ENCODE measurements around the gene NR5A1. TPM values are rescaled to one million over a fixed set of nuclear protein-coding genes. Genes with fewer than 3 reads are reported as not detected.

NR5A1 gene
- total and polyA plus RNA-seq, 11 donors = 0.04 to 0.14 TPM; not detected in 9

- ATAC-seq = no peak
- 90 to 92% (median 91%) methylated on average over 16 to 40 of the region's 40 CpGs for WGBS, 4 donors
- no peak for TF ChIP-seq CTCF (IDR thresholded peaks at IDR 0.05)
- TF ChIP-seq POLR2A (IDR thresholded peaks at IDR 0.05) = no peak
- no peak overlapping the region for H3K27ac ChIP-seq
- intact Hi-C loops (cut with DNase I) = no loop called here
- H3K36me3 ChIP-seq = no peaks in the 10 kb centered on the region
- H3K4me3 ChIP-seq = no peak overlapping the region
- H3K4me1 ChIP-seq = peaks cover 0 to 23% (median 4%) of the 10 kb centered on the region in 12 donors
- H3K27me3 ChIP-seq = peaks cover 17 to 67% (median 48%) of the 10 kb centered on the region in 9 donors
- DNase-seq = peak in 2 of 5 donors; percentile 18 to 47
- H3K9me3 ChIP-seq = no peaks in the 10 kb centered on the region
These were observed 7.0 kb downstream of the NR5A1 start for GRCh38 chr9:124500028-124500795.

DNA sequence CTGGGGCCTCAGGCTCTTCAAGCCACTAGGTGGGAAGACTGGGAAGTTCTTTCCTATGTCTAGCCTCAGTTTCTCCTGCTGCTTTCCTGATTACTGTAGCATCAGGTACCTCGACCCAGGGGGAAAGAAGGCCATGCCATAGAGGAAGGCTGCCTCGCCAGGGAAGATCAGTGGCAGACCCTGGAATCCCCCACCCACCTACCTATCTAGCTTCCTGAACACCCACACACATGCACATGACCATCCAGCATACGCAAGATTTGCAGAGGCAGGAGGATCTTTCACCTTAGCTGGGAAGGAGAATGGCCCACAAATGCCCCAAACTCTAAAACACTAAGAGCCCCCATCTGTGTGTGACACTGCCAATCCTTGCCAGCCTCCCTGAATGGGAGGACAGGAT lies 8.0 kb downstream of the NR5A1 start:
- peaks cover 0 to 15% (median 2%) of the 10 kb centered on the region in 12 donors for H3K4me1 ChIP-seq
- intact Hi-C loops (cut with DNase I) = no loop called here
- no peaks in the 10 kb centered on the region for H3K9me3 ChIP-seq
- H3K27ac ChIP-seq = no peak overlapping the region
- no peaks in the 10 kb centered on the region for H3K36me3 ChIP-seq
- peaks cover 11 to 62% (median 40%) of the 10 kb centered on the region in 9 donors for H3K27me3 ChIP-seq
- ATAC-seq = no peak
- TF ChIP-seq CTCF (IDR thresholded peaks at IDR 0.05) = no peak
- no peak for TF ChIP-seq POLR2A (IDR thresholded peaks at IDR 0.05)
- H3K4me3 ChIP-seq = no peak overlapping the region
- no peak for DNase-seq
- 83 to 98% (median 89%) methylated on average over 2 to 3 of the region's 3 CpGs for WGBS, 4 donors

DNA sequence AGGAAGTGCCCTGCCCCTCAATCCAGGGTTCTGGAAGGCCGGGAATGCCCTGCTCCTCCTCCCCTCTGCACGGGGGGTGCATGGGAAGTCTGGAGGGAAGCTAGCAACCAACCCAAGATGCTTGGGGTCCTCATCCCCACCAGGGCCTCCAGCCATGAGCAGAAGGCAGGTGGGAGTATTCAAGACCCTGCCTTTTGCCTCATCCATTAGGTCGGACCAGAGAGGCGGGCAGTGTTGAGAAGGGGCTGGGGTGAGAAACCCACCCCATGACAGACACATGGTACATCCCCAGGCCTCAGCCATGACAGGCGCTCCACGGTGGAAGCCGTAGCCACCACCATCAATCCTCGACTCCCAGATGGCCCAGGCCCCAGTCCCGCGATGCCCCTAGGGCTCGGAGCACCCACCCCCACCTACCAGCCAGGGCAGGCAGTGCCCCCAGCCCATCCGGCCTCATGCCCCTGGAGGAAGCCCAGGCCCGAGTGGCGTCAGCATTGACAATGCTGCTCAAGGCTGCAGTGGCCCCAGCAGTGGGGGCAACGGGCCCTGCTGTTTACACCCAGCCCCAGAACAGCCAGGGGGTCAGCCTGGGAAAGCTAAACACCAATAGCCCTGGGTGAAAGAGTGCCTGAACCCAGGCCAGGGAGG lies 8.6 kb downstream of the NR5A1 start:
- TF ChIP-seq CTCF (IDR thresholded peaks at IDR 0.05) = no peak
- TF ChIP-seq POLR2A (IDR thresholded peaks at IDR 0.05) = no peak
- Histone ChIP-seq H3K4me3 (no peak overlapping the region), H3K27me3 (peaks cover 6 to 56% (median 34%) of the 10 kb centered on the region in 9 donors), H3K9me3 (no peaks in the 10 kb centered on the region), H3K27ac (no peak overlapping the region), H3K4me1 (peaks cover 0 to 9% (median 0%) of the 10 kb centered on the region in 12 donors), H3K36me3 (no peaks in the 10 kb centered on the region)
- no peak for ATAC-seq
- intact Hi-C loops (cut with DNase I) = no loop called here
- 65 to 80% (median 74%) methylated on average over 5 to 15 of the region's 15 CpGs for WGBS, 4 donors
- peak in 1 of 5 donors; percentile 36 for DNase-seq

DNA sequence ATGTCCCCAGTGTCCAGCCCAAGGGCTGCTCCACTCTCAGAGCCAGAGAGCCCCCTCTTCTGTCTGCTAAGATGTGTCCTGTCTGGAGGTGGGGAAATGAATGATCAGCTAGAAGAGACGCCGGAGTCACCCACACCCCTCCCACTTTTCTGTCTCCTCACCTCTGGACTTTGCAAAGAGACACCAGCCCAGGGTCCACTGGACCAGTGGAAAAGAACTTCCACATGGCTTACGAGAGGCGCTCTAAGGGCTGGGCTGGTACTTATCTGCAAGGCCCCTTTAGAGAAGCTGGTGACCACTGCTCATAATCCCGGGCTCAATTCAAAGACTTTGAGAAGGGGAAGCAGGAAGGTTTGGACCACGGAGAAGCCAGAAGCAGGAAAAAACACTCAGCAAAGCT lies 9.2 kb downstream of the NR5A1 start:
- TF ChIP-seq CTCF (IDR thresholded peaks at IDR 0.05) (no peak), POLR2A (IDR thresholded peaks at IDR 0.05) (no peak)
- no peak overlapping the region for H3K27ac ChIP-seq
- WGBS, 4 donors = 55 to 71% (median 64%) methylated on average over 6 of the region's 6 CpGs
- no peak for ATAC-seq
- no peak for DNase-seq
- H3K4me1 ChIP-seq = peaks cover 0 to 3% (median 0%) of the 10 kb centered on the region in 12 donors
- no peaks in the 10 kb centered on the region for H3K9me3 ChIP-seq
- no peaks in the 10 kb centered on the region for H3K36me3 ChIP-seq
- H3K27me3 ChIP-seq = peaks cover 3 to 50% (median 28%) of the 10 kb centered on the region in 9 donors
- no peak overlapping the region for H3K4me3 ChIP-seq
- intact Hi-C loops (cut with DNase I) = no loop called here

Data from heart left ventricle (tissue), 16 donors.